ENCODE data around the gene TTC31. TPM values are rescaled to one million over a fixed set of nuclear protein-coding genes. Genes with fewer than 3 reads are reported as not detected.

TTC31 gene
- total RNA-seq, 2 donors from 2014 or later, result 30.3 to 35.0 TPM

DNA sequence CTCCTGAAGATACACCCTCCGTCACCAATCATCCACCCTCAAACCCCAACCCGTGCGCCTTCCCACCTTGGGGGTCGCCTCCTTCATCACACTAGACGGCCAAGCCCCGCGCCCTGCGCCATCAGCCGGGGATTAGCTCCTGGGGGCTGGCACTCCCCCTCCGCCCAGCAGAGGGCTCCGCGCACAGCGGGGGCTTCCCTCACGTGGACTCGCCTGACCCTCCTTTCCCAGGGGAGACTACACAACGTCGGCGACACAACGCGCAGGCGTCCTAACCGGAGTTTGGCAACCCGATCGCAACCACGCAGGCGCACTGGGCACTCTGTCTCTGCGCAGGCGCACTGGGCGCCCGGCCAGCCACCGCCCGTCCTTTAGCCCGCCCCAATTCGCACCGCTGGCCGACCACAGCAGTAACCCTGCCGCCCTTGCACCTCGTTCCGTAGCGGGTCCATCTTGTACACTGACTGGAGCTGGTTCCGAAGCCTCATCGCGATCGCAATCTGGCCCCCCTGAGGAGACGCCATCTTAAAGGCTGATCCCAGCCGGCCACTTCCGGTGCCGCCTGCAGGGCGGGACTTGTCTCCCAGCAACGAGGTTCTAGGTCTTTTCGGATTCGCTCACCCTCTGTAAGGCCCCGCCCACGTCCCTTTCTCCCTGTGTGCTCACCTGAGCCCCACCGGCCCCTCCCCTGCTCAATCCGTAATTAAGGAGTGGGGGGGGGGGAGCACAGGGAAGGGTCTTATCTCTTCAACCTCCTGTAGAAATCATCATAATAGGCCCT, 24.5 kb downstream of the TTC31 start, which contains the start of gene PCGF1:
TSS of gene PCGF1 (minus strand) at position 551 of the 781 bp plus-strand sequence. CDS start at position 524, 27 bp downstream.
- ATAC-seq (peak; percentile 93 to 95), DNase-seq (ENCODE audit: low spot score in 2 of 2) (peak; percentile 98)
- H3K27ac Mint-ChIP-seq, result peak within 1 kb of the TSS; percentile 96 to 100
- no peaks in the 10 kb centered on the region for H3K9me3 Mint-ChIP-seq
- H3K36me3 Mint-ChIP-seq, result peaks cover 27 to 33% of the 10 kb centered on the region in 2 donors

DNA sequence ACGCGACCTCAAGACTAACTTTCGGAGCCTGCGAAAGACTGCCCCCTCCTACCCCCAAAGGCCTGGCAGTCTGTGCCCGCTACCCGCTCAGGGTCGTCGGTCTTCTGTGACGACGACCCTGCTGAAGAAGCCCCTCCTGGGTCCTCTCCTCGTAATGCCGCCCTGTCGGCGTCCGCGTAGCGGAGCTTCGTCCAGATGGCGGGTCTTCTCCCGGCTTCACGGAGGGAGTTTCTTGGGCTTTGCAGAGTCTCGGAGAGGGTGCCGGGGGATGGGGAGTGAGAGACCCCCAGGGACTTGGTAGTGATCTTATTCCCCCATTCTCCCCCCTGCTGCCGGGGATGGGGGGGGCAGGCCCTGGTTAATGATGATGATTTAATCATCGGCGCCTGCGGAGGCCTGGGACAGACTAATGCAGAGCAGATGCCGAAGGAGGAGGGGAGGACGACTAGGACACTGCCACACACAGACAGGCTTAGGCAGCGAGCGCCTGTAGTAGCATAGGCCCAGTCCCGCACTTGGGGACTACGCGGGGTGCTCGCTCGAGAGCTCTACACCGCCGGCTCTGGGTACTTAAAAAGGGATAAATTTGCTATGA, 25.1 kb downstream of the TTC31 start:
- ATAC-seq (no peak), DNase-seq (ENCODE audit: low spot score in 2 of 2) (no peak)
- Mint-ChIP-seq H3K27ac (peak overlapping the region; percentile 96 to 100), H3K36me3 (peaks cover 27 to 33% of the 10 kb centered on the region in 2 donors), H3K9me3 (no peaks in the 10 kb centered on the region)

DNA sequence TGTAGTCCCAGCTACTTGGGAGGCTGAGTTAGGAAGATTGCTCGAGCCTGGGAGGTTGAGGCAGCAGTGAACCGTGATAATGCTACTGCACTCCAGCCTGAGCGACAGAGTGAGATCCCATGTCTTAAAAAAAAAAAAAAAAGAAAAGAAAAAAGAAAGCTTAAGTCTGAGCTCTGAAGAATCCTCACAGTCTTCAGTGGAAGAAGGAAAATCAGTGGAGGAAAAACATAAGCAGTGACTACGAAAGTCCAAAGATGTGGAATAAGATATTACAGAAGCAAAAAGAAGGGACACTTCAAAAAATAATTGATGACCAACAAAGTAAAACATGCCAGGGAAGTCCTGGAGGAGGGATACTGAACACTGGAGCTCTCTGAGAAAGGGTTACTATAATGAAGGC, 27.4 kb downstream of the TTC31 start:
- peaks cover 12 to 22% of the 10 kb centered on the region in 2 donors for H3K36me3 Mint-ChIP-seq
- no peaks in the 10 kb centered on the region for H3K9me3 Mint-ChIP-seq
- DNase-seq (ENCODE audit: low spot score in 2 of 2) (no peak), ATAC-seq (no peak)
- no peak overlapping the region for H3K27ac Mint-ChIP-seq

DNA sequence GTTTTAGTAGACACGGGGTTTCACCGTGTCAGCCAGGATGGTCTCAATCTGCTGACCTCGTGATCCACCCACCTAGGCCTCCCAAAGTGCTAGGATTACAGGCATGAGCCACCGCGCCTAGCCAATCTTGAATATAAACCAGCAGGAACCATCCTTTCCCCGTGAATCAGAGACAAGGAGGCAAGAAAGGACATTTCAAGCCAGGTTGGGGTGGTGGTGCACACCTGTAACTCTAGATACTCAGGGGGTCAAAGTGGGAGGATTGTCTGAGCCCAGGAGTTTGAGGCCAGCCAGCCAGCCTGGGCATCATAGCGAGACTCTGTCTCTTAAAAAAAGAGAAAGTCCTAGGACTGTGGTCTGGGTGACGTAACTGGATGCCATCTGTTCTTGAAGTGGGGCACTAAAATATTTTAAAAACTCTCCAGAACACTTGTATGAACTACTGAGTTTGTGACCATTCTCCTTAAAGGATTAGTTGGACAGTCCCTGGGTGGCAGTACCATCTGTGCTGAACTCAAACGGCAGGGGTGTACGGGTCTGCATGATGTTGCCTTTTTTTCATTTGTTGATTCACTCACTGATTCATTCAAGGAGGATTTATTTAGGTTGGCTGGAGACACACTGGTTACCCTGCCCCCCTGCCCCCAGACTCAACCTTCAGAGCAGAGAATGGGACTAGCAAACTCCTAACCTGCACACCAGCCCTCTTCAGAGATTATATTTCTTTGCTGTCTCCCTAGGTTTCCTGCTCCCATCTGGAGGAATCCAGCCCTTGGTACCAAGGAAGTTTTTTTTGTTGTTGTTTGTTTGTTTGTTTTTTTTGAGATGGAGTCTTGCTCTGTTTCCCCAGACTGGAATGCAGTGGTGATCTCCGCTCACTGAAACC, 28.5 kb downstream of the TTC31 start:
- no peak for DNase-seq (ENCODE audit: low spot score in 2 of 2)
- no peak for ATAC-seq
- H3K9me3 Mint-ChIP-seq, result peaks cover 0 to under 1% of the 10 kb centered on the region in 2 donors

DNA sequence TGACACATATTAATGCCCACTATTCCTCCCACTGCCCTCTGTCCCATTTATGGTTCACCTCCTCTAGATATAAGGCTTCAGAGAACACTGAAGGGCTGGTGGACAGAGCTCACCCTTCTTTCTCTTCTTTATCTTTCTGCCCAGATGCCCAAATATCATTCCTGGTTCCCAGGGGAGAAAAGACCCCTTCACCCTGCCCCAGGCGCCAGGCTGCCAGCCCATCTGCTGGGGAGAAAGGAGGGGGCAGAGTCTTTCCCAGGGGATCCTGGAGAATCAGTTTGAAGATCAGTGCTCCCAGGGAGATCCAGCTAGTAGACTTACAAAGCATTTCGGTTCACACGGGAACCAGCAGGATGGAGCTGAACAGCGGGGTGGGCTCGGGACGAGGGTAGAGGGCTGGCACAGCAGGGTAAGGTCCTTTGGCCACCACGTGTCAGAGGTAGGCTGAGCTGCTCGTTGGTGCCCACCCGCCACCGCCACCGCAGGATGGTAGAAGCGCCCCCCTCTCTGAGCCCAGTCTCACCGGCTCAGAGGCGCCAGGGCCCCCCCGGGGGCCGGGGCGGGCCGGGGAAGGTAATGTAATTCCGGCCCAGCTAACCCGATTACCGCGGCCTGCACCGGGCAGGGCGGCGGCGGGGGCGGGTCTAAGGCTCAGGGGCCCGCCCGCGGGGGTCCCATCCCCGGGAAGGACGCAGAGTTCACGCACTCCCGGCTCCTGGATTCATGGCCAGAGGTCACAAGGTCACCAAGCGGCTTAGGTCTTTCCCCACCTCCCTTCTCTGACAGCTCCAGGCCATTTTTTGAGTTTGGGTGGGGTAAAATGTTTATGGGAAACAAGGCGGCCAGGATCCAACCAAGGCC, 30.1 kb downstream of the TTC31 start:
- DNase-seq (ENCODE audit: low spot score in 2 of 2), result no peak
- ATAC-seq, result no peak
- peaks cover 10 to 16% of the 10 kb centered on the region in 2 donors for H3K36me3 Mint-ChIP-seq
- peaks cover 0 to 4% of the 10 kb centered on the region in 2 donors for H3K9me3 Mint-ChIP-seq
- peak overlapping the region in 1 of 2 donors; percentile 37 for H3K27ac Mint-ChIP-seq

More for the DNA sequence above, 28.5 kb downstream of the TTC31 start:
- Mint-ChIP-seq H3K36me3 (peaks cover 12 to 21% of the 10 kb centered on the region in 2 donors), H3K27ac (no peak overlapping the region)

DNA sequence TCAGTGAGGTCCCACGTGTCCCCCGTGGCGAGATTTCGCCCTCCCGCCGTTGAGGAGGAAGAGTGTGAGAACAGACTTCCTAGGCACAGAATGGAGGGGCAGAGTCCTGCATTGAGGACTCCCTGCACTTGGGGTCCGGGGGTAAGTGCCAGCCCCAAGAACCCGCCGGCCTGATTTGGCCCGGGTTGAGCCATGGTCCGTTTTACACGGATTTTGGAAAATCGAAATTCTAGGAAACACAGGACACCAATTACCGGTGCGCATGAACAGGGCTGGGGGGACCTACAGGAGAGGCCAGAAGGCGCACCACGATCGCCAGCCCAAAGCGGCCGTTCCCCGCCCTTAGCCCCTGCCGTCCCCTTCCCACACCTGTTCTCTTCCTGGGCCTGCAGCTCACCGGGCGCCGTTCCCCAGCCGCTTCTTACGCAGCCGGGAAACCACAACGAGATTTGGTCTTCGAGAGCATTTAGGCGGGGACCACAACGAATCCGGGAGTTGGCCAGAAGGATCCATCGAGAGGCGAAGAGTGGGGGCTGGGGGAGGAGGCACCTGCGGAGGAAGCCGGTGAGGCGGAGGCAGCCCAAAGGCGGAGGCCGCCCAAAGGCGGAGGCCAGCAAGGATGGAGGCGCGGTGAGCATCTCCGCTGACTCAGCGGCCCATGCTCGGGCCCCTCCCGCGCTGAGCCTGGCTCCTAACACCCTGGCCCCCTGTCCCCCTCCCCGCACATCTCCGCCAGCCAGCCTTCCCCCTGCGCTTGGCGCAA, 30.9 kb downstream of the TTC31 start:
- H3K27ac Mint-ChIP-seq, result no peak overlapping the region
- H3K36me3 Mint-ChIP-seq, result peaks cover 10 to 16% of the 10 kb centered on the region in 2 donors
- DNase-seq (ENCODE audit: low spot score in 2 of 2) (peak in 1 of 2 donors; percentile 42), ATAC-seq (peak; percentile 39 to 48)
- H3K9me3 Mint-ChIP-seq, result peaks cover 0 to 4% of the 10 kb centered on the region in 2 donors

DNA sequence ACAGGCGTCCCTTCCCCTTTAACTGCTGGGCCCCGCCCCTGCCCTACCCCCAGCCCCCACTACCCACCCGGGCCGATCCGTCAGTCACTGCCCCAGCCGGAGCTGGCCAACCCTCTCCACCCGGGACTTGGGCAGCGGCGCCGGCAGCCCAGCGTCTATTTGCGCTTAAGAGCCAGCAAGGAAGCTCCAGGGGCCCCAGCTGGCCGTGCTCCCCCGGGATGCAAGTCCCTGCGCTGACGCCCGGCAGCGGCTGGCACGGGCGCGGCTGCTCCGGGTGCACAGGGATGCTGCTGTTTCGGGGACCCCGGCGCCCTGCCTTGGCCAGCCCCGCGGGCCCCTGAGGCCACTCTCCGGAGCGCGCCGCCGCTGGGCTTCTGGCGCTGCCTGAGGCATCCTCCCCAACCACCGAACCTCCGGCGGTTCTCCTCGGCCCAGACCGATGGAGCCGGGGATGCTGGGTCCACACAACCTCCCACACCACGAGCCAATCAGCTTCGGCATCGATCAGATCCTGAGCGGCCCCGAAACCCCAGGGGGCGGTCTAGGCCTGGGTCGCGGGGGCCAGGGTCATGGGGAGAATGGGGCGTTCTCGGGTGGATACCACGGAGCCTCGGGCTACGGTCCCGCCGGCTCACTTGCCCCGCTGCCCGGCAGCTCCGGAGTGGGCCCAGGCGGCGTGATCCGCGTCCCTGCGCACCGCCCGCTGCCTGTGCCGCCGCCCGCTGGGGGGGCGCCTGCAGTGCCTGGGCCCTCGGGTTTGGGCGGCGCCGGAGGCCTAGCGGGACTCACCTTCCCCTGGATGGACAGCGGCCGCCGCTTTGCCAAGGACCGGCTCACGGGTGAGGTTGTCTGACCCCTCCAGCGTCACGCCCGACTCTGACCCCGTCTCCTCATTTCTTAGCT, 31.7 kb downstream of the TTC31 start, which contains the start of gene TLX2:
TSS of gene TLX2 (plus strand) at position 83 of the 903 bp plus-strand sequence. CDS start at position 440, 357 bp downstream.
- DNase-seq (ENCODE audit: low spot score in 2 of 2) (peak in 1 of 2 donors; percentile 36), ATAC-seq (peak in 1 of 2 donors; percentile 30)
- Mint-ChIP-seq H3K36me3 (peaks cover 10 to 16% of the 10 kb centered on the region in 2 donors), H3K27ac (no peak within 1 kb of the TSS), H3K9me3 (peaks cover 0 to 4% of the 10 kb centered on the region in 2 donors)

DNA sequence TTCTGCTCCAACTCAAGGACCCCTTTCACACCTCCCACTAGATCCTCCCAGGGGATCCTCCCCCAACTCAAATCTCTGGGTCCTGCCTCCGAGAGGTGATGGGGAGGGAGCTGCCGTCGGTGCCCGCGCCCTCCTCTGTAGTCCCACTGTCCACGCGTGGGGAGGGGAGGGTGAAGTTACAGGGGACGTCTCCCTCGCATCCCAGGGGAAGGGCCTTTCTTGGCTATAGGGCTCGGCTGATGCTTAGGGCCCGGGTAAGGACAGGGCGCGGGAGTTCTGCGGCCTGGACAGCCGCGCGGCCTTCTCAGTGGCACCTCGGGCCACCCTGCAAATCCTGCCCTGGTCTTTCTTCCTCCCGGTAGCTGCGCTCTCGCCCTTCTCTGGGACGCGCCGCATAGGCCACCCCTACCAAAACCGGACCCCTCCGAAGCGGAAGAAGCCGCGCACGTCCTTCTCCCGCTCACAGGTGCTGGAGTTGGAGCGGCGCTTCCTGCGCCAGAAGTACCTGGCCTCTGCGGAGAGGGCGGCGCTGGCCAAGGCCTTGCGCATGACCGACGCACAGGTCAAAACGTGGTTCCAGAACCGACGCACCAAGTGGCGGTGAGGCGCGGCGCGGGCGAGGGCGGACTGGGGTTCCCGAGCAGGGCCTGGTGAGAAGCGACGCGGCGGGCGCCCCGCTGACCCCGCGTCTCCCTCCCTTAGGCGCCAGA, 32.5 kb downstream of the TTC31 start:
- H3K27ac Mint-ChIP-seq, result no peak overlapping the region
- ATAC-seq, result peak in 1 of 2 donors; percentile 17

DNA sequence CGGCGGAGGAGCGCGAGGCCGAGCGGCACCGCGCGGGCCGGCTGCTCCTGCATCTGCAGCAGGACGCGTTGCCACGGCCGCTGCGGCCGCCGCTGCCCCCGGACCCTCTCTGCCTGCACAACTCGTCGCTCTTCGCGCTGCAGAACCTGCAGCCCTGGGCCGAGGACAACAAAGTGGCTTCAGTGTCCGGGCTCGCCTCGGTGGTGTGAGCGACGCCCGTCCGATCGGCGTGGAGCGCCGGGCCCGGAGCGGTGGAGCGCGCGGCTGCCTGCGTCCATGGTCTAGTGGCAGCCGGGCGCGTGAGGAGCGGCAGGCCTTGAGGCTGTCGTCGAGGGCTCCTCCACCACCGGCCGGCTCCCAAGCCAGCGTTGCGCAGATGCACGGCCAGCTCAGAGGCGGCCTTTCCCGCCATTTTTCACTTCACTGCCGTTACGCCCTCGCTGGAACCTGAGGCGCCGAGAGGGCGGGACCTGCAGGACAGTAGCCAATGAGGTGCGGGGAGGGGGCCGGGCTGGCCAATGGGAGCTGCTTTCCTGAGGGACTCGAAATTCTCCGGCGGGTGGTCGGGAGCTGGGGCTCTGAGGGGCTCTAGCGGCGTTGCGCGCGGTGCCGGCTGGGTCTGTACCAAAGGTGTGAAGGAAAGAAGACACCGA, 33.2 kb downstream of the TTC31 start:
- ATAC-seq (peak; percentile 71 to 77), DNase-seq (ENCODE audit: low spot score in 2 of 2) (peak in 1 of 2 donors; percentile 76)
- Mint-ChIP-seq H3K27ac (peak overlapping the region in 1 of 2 donors; percentile 70), H3K36me3 (peaks cover 10 to 20% of the 10 kb centered on the region in 2 donors), H3K9me3 (peaks cover 0 to 4% of the 10 kb centered on the region in 2 donors)

More for the DNA sequence above, 32.5 kb downstream of the TTC31 start:
- no peak for DNase-seq (ENCODE audit: low spot score in 2 of 2)
- H3K9me3 Mint-ChIP-seq, result peaks cover 0 to 4% of the 10 kb centered on the region in 2 donors
- peaks cover 10 to 20% of the 10 kb centered on the region in 2 donors for H3K36me3 Mint-ChIP-seq

DNA sequence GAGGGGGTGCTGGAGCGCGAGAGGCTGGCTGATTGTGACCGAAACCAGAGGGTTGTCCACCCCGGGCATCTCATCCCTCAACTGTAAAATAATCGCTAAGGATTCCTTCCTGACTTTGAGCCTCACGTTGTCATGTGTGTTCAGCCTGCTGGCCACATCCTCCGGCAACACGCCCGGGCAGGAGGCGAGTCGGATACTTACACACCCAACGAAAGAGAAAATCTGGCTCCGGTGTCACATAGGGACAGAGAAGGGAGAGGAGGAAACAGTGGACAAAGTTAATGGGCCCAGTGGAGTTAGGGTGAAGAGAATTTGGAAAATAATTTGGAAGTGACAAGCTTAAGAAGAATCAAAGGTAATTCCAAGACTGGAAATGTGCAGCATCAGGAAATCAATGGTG, 33.8 kb downstream of the TTC31 start:
- peaks cover 0 to 4% of the 10 kb centered on the region in 2 donors for H3K9me3 Mint-ChIP-seq
- peaks cover 10 to 20% of the 10 kb centered on the region in 2 donors for H3K36me3 Mint-ChIP-seq
- H3K27ac Mint-ChIP-seq, result no peak overlapping the region
- no peak for ATAC-seq
- DNase-seq (ENCODE audit: low spot score in 2 of 2), result no peak

DNA sequence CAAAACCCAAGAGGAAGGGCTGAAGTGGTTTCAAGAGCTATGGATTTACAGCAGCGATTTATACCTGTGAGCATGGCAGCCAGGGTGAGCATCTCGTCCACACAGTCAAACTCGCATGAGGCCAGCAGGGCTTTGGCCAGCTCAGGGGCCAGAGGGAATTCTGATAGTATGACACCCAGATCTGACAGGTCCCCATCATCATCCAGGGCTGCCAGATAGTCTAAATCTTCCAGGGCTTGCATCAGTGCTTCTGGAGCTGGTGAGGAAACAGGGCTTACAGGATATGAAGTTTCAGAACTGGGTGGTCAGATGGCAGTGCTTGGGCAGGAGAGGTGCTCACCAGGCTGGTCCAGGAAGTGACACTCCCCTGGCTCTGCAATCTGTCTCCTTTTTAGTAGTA, 39.6 kb downstream of the TTC31 start:
- no peak for ATAC-seq
- no peak for DNase-seq (ENCODE audit: low spot score in 2 of 2)
- Mint-ChIP-seq H3K9me3 (no peaks in the 10 kb centered on the region), H3K27ac (no peak overlapping the region), H3K36me3 (peaks cover 17 to 18% of the 10 kb centered on the region in 2 donors)

DNA sequence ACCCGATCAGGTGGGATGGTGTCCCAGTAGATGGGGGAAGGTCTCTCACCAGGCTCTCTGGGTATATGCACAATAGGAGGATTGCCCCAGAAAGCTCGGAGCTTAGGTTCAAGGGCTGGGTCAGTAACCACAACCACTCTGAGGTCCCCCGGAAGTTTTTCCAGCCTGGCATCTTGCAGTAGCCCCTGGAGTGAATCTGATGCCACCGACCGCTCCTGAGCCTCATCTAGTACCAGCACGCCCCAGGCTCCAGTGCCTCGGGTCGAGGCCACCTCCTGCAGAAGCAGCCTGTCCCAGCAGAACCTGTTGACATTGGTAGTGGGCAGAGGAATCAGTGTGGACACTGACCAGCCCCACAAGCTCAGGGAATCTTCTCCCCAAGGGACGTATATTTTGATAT, 41.1 kb downstream of the TTC31 start:
- Mint-ChIP-seq H3K27ac (no peak overlapping the region), H3K36me3 (peaks cover 28 to 33% of the 10 kb centered on the region in 2 donors), H3K9me3 (no peaks in the 10 kb centered on the region)
- ATAC-seq, result no peak
- DNase-seq (ENCODE audit: low spot score in 2 of 2), result no peak

Measured in activated naive CD4-positive, alpha-beta T cell treated with anti-CD3 and anti-CD28 coated beads, Interleukin-2, amount 50 U/mL, for 72 hours (primary cell).